ENCODE results near the gene ARRB1. TPM values are rescaled to one million over a fixed set of nuclear protein-coding genes. Genes with fewer than 3 reads are reported as not detected.

Gene ARRB1
- total RNA-seq, 1 donor: 33.2 TPM

DNA sequence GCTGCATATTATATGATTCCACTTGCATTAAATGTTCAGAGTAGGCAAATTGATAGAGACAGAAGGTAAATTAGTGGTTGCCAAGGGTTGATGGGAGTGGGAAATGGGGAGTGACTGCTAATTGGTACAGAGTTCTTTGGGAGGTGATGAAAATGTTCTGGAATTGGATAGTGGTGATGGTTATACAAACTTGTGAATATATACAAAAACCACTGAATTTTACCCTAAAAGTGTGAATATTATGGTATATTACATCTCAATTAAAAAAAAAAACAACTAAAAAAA is 52.5 kb downstream of the ARRB1 start:
- H3K4me3 ChIP-seq (ENCODE audit: low read depth, low read length): no peak overlapping the region
- DNase-seq (ENCODE audit: low read depth): no peak
- TF ChIP-seq, protein P1, sequence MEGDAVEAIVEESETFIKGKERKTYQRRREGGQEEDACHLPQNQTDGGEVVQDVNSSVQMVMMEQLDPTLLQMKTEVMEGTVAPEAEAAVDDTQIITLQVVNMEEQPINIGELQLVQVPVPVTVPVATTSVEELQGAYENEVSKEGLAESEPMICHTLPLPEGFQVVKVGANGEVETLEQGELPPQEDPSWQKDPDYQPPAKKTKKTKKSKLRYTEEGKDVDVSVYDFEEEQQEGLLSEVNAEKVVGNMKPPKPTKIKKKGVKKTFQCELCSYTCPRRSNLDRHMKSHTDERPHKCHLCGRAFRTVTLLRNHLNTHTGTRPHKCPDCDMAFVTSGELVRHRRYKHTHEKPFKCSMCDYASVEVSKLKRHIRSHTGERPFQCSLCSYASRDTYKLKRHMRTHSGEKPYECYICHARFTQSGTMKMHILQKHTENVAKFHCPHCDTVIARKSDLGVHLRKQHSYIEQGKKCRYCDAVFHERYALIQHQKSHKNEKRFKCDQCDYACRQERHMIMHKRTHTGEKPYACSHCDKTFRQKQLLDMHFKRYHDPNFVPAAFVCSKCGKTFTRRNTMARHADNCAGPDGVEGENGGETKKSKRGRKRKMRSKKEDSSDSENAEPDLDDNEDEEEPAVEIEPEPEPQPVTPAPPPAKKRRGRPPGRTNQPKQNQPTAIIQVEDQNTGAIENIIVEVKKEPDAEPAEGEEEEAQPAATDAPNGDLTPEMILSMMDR (IDR thresholded peaks at IDR 0.05; ENCODE audit: insufficient read depth, low read depth, low read length): no peak

DNA sequence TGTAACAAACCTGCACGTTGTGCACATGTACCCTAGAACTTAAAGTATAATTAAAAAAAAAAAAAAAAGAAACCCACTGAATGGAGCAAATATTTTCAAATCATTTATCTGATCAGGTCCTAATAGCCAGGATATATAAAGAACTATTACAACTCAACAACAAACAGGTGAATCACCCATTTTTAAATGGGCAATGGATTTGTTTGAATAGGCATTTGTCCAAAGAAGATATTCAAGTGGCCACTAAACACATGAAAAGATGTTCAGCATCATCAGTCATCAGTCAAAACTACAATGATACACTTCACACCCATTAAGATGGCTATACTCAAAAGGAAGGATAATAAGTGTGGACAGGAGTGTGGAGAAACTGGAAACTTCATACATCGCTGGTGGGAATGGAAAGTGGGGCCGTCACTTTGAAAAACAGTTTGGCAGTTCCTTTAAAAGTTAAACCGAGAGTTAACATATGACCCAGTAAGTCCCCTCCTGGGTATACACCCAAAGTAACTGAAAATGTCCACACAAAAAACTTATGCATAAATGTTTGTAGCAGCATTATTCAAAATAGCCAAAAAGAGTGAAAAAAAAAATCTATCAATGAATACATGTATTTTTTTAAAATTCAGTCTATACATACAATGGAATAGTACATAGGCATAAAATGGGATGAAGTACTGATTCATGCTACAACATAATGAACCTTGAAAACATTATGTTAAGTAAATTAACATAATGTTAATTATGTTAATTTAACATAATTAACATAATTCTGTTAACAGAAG is 53.1 kb downstream of the ARRB1 start:
- no peak for DNase-seq (ENCODE audit: low read depth)
- no peak overlapping the region for H3K4me3 ChIP-seq (ENCODE audit: low read depth, low read length)
- TF ChIP-seq, protein P1 (IDR thresholded peaks at IDR 0.05; ENCODE audit: insufficient read depth, low read depth, low read length): no peak

DNA sequence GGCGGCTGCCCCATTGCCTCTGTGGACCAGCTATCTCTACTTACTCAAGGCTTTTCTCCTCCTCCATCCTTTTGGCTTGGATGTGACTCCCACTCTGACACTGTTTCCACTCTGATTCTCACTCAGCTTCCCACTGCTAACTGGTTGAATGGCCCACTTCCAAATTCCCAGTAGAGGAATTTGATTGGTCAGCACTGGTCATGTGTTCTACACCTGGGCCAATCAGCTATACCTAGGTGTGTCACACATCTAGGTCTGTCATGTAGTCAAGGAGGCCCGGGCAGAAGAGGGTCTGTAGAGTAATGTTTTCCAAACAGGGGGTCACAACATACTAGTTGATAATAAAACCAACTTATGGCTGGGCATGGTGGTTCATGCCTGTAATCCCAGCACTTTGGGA is 57.6 kb downstream of the ARRB1 start:
- no peak overlapping the region for H3K4me3 ChIP-seq (ENCODE audit: low read depth, low read length)
- TF ChIP-seq, protein P1 (IDR thresholded peaks at IDR 0.05; ENCODE audit: insufficient read depth, low read depth, low read length): no peak
- DNase-seq (ENCODE audit: low read depth): no peak

DNA sequence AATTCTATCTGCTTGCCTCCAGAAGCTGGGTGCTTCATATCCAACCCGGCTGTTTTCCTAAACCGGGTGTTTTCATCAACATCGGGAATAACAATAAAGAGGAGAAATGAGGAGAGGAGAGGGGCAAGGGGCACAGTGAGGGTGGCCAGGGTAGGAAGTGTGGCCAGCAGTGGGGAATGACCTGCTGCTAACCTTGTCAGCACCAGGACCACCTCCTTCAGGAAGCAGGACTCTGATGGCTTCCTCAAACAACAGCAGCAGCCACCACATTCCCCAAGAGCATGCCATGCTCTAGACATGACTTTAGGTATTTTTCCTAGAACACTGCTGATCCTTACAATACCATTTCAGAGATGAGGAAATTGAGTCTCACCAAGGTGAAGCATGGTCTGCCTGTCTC is 58.5 kb downstream of the ARRB1 start:
- TF ChIP-seq, protein P1 (IDR thresholded peaks at IDR 0.05; ENCODE audit: insufficient read depth, low read depth, low read length): no peak
- no peak for DNase-seq (ENCODE audit: low read depth)
- no peak overlapping the region for H3K4me3 ChIP-seq (ENCODE audit: low read depth, low read length)

DNA sequence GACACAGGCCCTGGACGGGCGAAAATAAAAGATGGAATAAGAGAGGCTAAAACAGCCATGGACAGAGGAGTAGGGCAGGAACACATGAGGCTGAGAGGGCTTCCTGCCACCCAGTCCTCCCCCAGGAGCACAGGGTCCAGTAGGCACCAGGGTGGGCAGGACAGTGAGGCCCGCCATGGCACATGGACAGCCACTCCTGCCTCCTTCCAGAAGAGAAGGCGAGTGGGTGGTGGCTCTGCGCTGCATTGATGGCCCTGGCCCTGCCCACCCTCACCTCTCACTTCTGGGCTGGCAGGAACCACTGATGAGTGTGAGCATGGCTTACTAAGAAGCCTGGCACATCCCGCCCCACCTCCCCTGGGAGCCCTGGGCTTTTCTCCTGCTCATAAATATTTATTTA is 59.7 kb downstream of the ARRB1 start:
- no peak overlapping the region for H3K4me3 ChIP-seq (ENCODE audit: low read depth, low read length)
- TF ChIP-seq, protein P1 (IDR thresholded peaks at IDR 0.05; ENCODE audit: insufficient read depth, low read depth, low read length): no peak
- no peak for DNase-seq (ENCODE audit: low read depth)

DNA sequence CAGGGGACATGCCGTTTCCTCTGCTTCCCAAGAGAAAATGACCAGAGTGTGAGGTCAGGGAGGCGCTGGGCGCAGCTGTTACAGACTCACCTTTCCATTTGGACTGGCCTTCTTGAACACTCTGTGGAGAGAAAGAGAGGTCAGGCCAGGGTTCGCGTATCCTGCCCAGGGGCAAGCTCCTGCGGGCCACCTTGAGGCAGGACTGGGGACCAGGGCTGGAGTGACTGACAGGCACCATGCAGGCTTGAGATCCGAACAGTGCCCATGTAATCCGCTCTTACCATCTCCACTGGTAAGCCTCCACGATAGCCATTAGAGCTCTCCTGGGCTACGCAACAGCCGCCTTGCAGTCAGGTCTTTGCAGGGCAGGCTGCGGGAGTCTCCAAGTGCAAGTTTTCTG is 61.5 kb downstream of the ARRB1 start:
- TF ChIP-seq, protein P1 (IDR thresholded peaks at IDR 0.05; ENCODE audit: insufficient read depth, low read depth, low read length): no peak
- DNase-seq (ENCODE audit: low read depth): no peak
- no peak overlapping the region for H3K4me3 ChIP-seq (ENCODE audit: low read depth, low read length)

DNA sequence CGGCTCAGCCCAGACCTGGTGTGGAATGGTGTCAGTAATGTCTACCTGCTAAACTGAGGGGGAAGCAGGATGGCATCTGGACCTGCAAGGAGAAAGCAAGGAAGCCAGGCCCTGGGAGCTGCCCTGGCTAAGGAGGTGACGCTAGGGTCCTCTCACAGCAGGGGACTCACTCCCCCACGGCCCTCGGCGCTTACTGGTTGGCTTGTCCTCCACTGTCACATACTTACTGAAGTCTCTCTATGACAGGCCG is 62.0 kb downstream of the ARRB1 start:
- DNase-seq (ENCODE audit: low read depth): no peak
- TF ChIP-seq, protein P1 (IDR thresholded peaks at IDR 0.05; ENCODE audit: insufficient read depth, low read depth, low read length): no peak
- H3K4me3 ChIP-seq (ENCODE audit: low read depth, low read length): no peak overlapping the region

All from fibroblast of villous mesenchyme (primary cell).